ENCODE data around the gene MSL3B.

The MSL3B gene

DNA sequence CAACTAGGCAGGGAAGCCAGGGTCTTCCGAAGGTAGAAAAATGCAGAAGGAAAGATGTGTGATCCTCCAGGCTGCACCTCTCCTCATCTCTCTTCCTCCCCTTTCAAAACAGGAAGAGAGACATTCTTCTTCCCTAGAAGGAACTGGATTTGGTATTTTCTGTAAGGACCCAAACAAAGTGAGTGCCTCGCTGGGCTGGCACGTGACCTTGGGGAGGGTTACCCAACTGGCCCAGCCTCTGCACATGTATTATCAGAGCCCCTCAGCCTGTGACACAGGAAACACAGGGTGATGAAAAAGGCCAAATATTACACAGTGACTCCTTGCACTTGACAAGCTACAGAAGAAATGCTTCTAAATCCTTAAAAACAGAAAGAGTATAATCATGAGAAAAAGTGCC is 16.1 kb downstream of the MSL3B start:
- no peak for DNase-seq

GRCh38 chr2:233851169-233851568 is 17.0 kb downstream of the MSL3B start:
- no peak for DNase-seq

GRCh38 chr2:233850745-233851144 is 17.4 kb downstream of the MSL3B start:
- no peak for DNase-seq

DNA sequence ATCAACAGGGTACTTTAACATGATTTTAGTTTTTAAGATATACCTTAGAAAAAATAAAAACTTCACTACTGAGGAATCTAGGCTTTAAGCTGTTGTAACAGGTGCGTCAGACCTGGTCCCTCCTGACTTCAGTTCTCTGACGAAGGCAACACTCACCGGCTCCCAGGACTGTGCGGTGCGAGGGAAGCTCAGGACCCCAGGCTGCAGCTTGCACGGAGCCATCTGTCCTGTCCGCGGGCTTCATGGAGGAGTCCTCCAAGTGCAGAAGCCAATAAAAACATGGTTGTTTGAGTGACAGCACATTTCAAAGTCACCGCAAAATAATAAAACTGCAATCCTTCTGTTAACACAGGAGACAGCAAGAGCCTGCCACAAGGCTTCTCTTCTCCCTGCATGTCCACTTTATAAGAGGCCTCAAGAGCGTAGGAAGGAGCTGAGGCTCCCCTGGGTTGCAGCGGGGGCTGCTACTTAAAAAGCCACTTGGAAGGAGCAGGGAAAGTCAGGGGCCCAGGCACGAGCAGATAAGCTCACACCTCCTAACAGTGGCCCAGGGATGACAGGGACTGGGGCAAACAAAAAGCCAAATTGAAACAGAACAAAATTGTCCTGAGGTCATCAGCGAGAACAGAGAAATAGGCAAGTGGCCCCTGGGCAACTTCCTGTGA is 18.4 kb downstream of the MSL3B start:
- no peak for DNase-seq

DNA sequence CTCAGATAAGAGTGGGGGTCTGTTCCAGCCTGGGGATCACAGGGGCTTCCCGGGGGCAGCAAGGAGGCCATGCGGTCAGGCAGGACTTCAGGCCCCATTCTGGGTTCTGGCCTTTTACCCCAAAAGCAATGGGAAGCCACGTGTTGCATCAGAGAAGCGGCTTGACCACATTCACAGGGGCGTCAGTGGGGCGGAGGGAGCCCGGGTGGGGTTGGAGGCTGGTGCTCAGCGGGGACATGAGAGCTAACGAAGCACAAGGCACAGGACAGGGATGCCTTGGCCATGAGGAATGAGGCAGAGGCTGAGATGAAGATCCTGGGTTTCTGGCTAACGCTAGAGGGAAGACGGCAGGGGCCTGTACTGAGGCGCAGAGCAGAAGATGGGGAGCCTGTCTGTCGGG is 19.9 kb downstream of the MSL3B start:
- no peak for DNase-seq

- DNase-seq = no peak
Observed at GRCh38 chr2:233847248-233847898, 20.8 kb downstream of the MSL3B start.

GRCh38 chr2:233846387-233847247 is 21.6 kb downstream of the MSL3B start:
- DNase-seq = no peak

DNA sequence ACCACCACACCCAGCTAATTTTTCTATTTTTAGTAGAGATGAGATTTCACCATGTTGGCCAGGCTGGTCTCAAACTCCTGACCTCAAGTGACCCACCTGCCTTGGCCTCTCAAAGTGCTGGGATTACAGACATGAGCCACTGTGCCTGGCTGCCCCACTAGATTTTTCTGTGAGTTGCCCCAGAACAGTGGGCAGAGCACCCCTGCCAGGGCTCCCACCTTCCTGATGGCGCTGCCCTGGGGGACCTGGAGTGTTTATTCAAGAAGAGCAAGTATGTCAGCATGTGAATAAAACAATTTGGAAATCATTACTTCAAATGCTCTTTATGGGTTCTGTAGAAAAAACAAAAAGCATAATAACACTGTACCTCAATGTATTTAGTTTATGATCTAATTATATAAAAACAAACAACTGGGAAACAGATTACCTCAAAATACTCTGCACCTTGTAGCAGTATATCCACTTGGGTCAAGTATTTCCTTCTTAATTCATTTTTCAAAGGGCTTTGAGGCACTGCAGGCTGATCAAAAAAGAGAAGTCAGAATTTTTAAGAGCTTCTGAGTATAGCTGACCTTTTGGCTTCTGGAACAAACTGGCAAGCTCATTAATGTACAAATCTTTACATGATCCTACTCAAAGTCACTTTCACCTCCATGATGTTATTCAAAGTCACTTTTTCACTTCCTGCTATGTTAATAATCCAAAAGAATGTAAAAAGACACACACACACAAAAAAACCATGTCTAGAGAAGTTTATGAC is 22.7 kb downstream of the MSL3B start:
- no peak for DNase-seq

GRCh38 chr2:233844836-233845235 is 23.4 kb downstream of the MSL3B start:
- DNase-seq = no peak

- DNase-seq = no peak
Observed at GRCh38 chr2:233844064-233844807, 23.9 kb downstream of the MSL3B start.

DNA sequence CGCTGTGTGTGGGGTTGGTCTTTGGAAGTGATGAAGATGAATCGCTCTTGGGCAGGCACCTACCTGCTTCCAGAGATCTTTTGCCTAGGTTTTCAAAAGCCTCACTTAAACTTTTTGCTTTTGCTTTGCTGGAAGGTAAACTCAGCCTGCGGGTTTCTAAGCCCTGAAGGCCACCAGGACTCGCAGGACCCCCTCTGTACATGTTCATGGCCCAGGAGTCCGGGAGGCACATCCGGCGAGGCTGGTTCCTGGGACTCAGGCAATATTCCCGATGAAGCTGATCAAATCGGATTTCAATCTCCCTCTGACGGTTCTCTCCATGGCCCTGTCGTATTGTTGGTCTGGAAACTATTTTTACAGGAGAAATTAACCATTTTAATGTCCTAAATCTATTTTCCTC is 27.0 kb downstream of the MSL3B start:
- DNase-seq = no peak

GRCh38 chr2:233840520-233840919 is 27.7 kb downstream of the MSL3B start:
- no peak for DNase-seq

DNA sequence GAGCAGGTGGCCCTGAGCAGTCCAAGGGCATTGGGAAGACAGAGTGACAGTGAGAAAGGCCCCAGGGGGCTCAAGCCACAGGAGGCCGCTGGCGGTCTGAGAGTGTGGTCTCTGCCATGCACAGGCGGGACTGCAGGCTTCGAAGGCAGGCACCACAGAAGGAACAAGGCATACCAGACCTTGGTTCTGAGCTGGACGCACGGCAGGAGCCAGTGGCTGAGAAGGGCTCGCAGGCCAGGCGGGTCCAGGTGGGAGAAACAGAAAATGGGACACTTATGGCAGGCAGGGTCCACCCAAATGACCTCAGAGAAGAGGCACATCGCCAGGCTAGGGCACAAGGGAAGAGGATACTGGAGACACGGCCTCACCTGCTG is 28.8 kb downstream of the MSL3B start:
- no peak for DNase-seq

DNA sequence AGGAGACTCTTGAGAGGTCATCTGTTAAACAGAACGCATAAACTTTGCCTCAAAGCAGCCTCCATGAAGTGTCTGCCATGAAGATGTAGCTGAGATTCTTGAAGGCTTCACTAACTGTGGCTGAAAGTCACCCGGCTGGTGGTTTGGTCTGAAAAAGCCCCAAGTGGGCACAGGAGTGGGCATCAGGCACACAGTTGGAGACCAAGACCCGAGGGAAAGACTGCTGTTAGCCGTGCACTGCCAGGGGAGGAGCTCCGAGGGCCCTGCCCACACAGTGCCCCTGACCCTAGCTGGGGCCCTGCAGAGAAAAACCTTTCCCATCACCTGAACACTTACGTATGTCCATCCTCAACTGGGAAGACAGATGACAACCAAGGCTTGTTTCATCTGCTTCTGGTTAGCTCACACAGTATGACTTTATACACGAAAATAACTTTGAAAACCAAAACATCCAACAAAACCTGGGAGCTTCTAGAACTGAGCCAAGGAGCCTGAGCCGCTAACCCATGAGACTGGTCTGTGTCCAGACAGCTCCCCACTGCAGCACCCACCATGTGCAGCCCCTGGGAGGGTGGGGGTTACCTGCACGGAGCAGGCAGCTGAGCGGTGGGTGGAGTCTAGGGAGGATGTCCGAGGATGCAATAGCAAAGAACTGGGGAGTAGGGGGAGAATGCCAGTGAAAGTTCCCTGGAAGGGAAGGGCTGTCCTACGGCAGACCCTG is 29.3 kb downstream of the MSL3B start:
- DNase-seq = no peak

- no peak for DNase-seq
Observed at GRCh38 chr2:233838251-233838650, 29.9 kb downstream of the MSL3B start.

- no peak for DNase-seq
Observed at GRCh38 chr2:233837694-233838229, 30.4 kb downstream of the MSL3B start.

DNA sequence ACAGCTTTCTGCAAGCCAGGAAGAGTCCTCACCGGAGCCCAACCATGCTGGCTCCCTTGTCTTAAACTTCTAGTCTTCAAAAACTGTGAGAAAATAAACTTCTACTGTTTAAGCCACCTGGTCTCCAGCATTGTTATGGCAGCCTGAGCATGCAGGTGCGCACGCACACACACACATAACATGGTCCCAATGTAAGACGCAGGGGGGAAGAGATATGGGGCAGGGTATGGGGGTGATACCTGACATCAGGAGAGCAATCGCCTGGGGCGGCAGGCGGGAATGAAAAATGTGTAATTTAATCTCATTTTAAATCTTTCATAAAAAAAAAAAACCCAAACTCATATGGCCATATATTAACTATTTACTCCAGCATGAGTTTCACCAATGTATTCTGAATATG is 31.8 kb downstream of the MSL3B start:
- DNase-seq = no peak

GRCh38 chr2:233835230-233836186 is 32.7 kb downstream of the MSL3B start:
- no peak for DNase-seq

GRCh38 chr2:233833345-233833744 is 34.8 kb downstream of the MSL3B start:
- DNase-seq = no peak

- no peak for DNase-seq
Observed at GRCh38 chr2:233832869-233833311, 35.3 kb downstream of the MSL3B start.

Data from GDM1 (cell line).